HepG2 (cell line): ENCODE results near the gene MPST.

Experiments used
- EZH2 ChIP-seq: conservative IDR thresholded peaks from 2 replicates; pipeline ENCODE4 v1.6.1; 2012; ENCODE audit warnings: mild to moderate bottlenecking, low read depth, low read length, moderate library complexity
- JUNB ChIP-seq: sonication (generic); formaldehyde crosslinking; IDR thresholded peaks from 2 replicates; pipeline ENCODE4 v1.8.0; 2022; ENCODE audit warnings: missing genetic modification reagents, mild to moderate bottlenecking, borderline replicate concordance
- MYC ChIP-seq: sonication (generic); formaldehyde crosslinking; IDR thresholded peaks from 2 replicates; pipeline ENCODE4 v1.9.0; 2021; ENCODE audit warnings: missing genetic modification reagents, borderline replicate concordance
- RAD21 ChIP-seq: fragments of 450-650 bp; formaldehyde crosslinking; IDR thresholded peaks from 2 replicates; pipeline ENCODE4 v1.5.0; 2020; ENCODE audit warnings: mild to moderate bottlenecking
- STAT6 ChIP-seq: sonication (generic); formaldehyde crosslinking; IDR thresholded peaks from 2 replicates; pipeline ENCODE4 v1.4.0; 2020; ENCODE audit warnings: missing genetic modification reagents, mild to moderate bottlenecking, borderline replicate concordance
- THAP11 ChIP-seq: IDR thresholded peaks from 2 replicates; pipeline ENCODE4 v1.6.1; 2016; ENCODE audit warnings: missing biosample characterization, missing genetic modification reagents
- THYN1 ChIP-seq: sonication (generic); formaldehyde crosslinking; IDR thresholded peaks from 2 replicates; pipeline ENCODE4 v1.8.1; 2023; ENCODE audit warnings: low read depth, mild to moderate bottlenecking, moderate library complexity, missing genetic modification reagents, borderline replicate concordance
- ZBTB21 ChIP-seq: sonication (generic); formaldehyde crosslinking; IDR thresholded peaks from 2 replicates; pipeline ENCODE4 v1.4.0; 2020; ENCODE audit warnings: missing genetic modification reagents
- ZBTB25 ChIP-seq: IDR thresholded peaks from 2 replicates; pipeline ENCODE4 v1.6.1; 2018; ENCODE audit warnings: missing genetic modification reagents
- ZNF431 ChIP-seq: sonication (generic); formaldehyde crosslinking; IDR thresholded peaks from 2 replicates; pipeline ENCODE4 v1.9.0; 2022; ENCODE audit warnings: missing genetic modification reagents, low read depth, mild to moderate bottlenecking, borderline replicate concordance

GRCh38 chr22:36979016-36979910 is 40.3 kb upstream of the MPST start:
- TF ChIP-seq THAP11 (CRISPR knock-in tag) (no peak), STAT6 (CRISPR knock-in tag) (no peak), RAD21 (no peak), MYC (CRISPR knock-in tag) (no peak), ZNF431 (CRISPR knock-in tag) (no peak), ZBTB21 (CRISPR knock-in tag) (no peak), JUNB (no peak), ZBTB25 (CRISPR knock-in tag) (no peak), EZH2 (no peak), THYN1 (CRISPR knock-in tag) (no peak)
